GM06990 (cell line): ENCODE measurements around the gene PDCD1LG2.
A peak's percentile ranks its signal among the peaks of the same experiment; 100 is the strongest.

Experiments
- DNase-seq: peaks from one replicate; pipeline ENCODE4 v3.0.0-alpha.2; 2011; ENCODE audit not compliant: insufficient read length; ENCODE audit errors: extremely low read depth
- H3K27me3 ChIP-seq: replicated peaks from 2 replicates; pipeline ENCODE4 v1.6.0; 2011; ENCODE audit warnings: low read length; ENCODE audit not compliant: control insufficient read depth, insufficient read depth
- H3K36me3 ChIP-seq: 2 replicates; pipeline ENCODE4 v1.5.1; 2011; ENCODE audit warnings: low read length; ENCODE audit not compliant: control insufficient read depth, insufficient read depth
- H3K4me3 ChIP-seq: replicated peaks from 2 replicates; pipeline ENCODE4 v1.5.1; 2011; ENCODE audit warnings: low read depth, mild to moderate bottlenecking, control low read depth, low read length
- TF ChIP-seq, protein P1 (sequence below): IDR thresholded peaks from 2 replicates; pipeline ENCODE4 v1.5.1; 2011; ENCODE audit warnings: low read length, control low read depth, mild to moderate bottlenecking, inconsistent platforms; ENCODE audit not compliant: insufficient read depth, poor library complexity, severe bottlenecking

PDCD1LG2 gene

DNA sequence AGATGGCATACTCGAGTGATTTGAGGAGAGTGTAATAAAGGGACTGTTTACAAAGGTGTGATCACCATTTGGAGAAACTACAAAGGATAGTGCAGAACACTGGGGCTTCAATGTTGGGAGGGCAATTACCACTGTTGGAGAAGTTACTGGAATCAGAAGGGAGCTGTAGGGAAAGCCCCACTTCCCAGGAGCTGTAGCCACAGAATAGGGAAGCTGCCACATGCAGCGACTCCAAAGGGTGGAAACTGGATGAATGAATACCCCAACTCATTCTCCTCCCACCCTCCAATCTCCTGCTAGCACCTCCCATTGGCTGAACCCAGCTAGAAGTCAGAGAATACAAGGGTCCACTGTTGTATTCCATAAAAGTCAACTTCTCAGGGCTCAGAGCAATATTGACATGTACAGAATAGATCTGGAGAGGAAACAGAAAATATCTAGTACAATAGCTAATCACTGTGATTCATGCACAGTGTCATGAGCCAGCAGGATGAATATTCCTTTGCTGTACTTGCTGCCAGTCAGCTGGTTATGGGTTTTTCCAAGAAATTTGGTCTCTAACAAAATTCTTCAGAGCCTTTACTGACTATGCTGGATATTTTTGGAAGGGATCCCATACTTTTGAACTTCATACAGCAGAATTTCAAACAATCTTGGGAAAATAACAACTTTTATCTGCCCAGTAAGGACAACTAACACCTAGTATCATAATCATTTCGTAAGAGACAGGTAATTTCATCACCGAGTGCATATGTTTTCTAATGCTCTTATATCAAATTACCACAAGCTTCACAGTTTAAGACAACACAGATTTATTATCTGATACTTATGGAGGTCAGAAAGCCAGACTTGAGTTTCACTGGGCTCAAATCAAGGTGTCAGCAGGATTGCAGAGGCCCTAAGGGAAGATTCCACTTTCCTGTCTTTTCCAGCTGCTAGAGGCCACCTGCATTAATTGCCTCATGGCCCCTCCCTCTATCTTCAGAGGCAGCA is 39.6 kb downstream of the PDCD1LG2 start:
- TF ChIP-seq, protein P1, sequence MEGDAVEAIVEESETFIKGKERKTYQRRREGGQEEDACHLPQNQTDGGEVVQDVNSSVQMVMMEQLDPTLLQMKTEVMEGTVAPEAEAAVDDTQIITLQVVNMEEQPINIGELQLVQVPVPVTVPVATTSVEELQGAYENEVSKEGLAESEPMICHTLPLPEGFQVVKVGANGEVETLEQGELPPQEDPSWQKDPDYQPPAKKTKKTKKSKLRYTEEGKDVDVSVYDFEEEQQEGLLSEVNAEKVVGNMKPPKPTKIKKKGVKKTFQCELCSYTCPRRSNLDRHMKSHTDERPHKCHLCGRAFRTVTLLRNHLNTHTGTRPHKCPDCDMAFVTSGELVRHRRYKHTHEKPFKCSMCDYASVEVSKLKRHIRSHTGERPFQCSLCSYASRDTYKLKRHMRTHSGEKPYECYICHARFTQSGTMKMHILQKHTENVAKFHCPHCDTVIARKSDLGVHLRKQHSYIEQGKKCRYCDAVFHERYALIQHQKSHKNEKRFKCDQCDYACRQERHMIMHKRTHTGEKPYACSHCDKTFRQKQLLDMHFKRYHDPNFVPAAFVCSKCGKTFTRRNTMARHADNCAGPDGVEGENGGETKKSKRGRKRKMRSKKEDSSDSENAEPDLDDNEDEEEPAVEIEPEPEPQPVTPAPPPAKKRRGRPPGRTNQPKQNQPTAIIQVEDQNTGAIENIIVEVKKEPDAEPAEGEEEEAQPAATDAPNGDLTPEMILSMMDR: no peak
- DNase-seq: no peak
- H3K36me3 ChIP-seq: no peaks in the 10 kb centered on the region
- H3K27me3 ChIP-seq: no peaks in the 10 kb centered on the region
- no peak overlapping the region for H3K4me3 ChIP-seq

DNA sequence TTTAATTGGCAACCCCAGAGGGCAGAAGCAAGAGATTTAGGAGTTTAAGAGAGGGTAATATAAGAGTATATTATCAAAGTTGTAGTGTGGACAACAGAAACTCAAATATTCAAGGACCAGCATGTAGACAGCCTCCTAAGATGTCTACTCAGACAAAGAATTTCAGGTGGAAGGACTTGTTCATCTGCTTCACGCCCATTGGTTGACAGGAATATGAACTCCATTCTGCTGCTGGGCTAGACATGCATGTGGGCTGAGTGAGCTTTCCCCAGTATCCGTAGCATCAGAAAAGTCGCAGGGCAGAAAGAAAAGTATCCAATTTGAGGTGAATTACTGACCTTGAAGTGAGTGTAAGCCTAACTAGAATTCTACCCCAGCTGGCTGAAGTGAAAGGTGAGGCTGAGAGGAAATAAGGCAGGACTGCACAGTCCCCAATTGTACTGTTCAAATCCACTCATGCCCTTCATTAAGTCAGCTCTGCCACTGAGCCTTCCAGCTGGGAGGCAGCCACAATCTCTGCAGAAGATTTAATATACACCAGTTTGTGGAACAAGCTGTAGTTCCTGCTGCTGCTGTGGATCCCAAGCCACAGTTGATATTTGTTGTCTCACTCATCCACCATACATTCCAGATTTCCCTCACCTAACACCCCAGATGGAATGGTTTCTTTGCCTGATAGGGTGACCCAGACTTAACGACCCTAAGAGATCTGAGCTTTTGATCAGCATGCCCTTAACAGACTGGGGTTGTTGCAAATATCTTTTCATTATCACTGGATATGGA is 41.2 kb downstream of the PDCD1LG2 start:
- no peaks in the 10 kb centered on the region for H3K27me3 ChIP-seq
- H3K36me3 ChIP-seq: no peaks in the 10 kb centered on the region
- TF ChIP-seq, protein P1: no peak
- no peak overlapping the region for H3K4me3 ChIP-seq
- DNase-seq: no peak

DNA sequence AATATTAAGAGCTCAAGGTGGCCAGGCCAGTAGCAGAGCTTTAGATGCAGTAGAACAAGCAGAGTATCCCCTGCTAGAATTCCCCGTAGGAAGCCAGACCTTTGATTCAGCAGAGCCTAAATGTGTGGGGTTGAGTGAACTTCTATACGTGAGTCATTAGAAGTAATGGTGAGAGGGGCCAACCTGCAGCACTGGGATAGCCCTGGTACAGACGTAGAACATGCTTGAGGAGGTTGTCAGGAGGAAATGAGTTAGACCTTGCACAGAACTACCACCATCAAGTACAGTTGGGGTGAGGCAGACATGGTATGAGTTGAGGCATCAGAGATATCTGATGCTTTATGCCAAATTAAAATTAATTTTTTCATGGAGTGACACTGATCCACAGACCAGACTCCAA is 42.0 kb downstream of the PDCD1LG2 start:
- DNase-seq: no peak
- TF ChIP-seq, protein P1: no peak
- H3K27me3 ChIP-seq: no peaks in the 10 kb centered on the region
- H3K36me3 ChIP-seq: no peaks in the 10 kb centered on the region
- H3K4me3 ChIP-seq: no peak overlapping the region

DNA sequence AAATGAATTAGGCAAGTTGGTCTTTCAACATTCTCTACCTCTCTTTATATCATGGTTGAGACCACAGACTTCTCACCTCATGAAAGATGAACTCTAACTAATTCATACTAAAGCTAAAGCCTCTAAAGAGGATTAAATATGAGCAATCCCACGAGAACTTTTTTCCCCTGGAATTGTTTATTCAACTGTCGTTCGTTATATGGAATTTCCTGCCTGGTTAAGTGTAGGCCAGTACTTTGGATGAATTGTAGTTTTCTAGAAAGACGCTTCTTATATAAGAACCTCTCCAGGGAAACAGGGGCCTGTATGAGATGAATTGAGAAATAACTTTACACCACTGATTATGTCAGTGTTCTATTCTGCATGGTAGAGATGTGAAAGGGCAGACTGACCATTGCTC is 42.9 kb downstream of the PDCD1LG2 start:
- Histone ChIP-seq H3K36me3 (no peaks in the 10 kb centered on the region), H3K4me3 (no peak overlapping the region), H3K27me3 (no peaks in the 10 kb centered on the region)
- TF ChIP-seq, protein P1: no peak
- no peak for DNase-seq

DNA sequence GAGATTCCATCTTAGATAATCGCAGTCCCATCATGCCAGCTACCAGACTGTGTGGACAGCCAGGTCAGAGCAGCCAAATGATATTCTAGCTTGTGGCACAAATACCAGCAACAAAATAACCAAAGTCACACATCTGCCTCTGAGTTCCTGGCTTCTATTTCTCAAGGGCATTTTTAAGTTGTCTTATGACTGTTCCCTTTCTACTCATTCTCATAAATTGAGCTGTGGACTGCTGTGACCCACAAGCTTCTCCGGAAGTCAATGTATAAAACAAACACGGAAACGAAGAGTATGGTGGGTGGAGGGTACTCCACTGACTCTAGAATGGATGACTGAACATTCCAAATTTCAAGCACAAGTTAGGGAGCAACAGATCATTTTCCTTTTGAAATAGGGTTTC is 43.9 kb downstream of the PDCD1LG2 start:
- TF ChIP-seq, protein P1: no peak
- peak; percentile 63 for DNase-seq
- H3K36me3 ChIP-seq: no peaks in the 10 kb centered on the region
- H3K27me3 ChIP-seq: no peaks in the 10 kb centered on the region
- no peak overlapping the region for H3K4me3 ChIP-seq
